SKM-1 treated with dmso at 0.1 percent for 144 hours (cell line): Measurements from ENCODE around the gene CAPS.
"Not testable (repeated sequence)": the region's sequence is repeated elsewhere in the genome, so short reads cannot be mapped to it uniquely, and the experiment has no call there.

ENCODE experiments used
- DNase-seq: peaks from one replicate; lab custom pipeline; 2025; ENCODE audit not compliant: unreplicated experiment; lab: John Stamatoyannopoulos, UW

CAPS gene

GRCh38 chr19:5953680-5954213, 39.7 kb downstream of the CAPS start:
- no peak for DNase-seq

GRCh38 chr19:5954293-5954692, 40.2 kb downstream of the CAPS start:
- no peak for DNase-seq

GRCh38 chr19:5955636-5955935, 41.5 kb downstream of the CAPS start:
- no peak for DNase-seq

GRCh38 chr19:5956323-5956722, 42.3 kb downstream of the CAPS start:
- no peak for DNase-seq

GRCh38 chr19:5956728-5957127, 42.7 kb downstream of the CAPS start:
- DNase-seq, result no peak

- DNase-seq, result no peak
Measured at GRCh38 chr19:5957170-5957569, 43.1 kb downstream of the CAPS start.

GRCh38 chr19:5958074-5958850, 44.2 kb downstream of the CAPS start:
- DNase-seq, result no peak

GRCh38 chr19:5958851-5959122, 44.7 kb downstream of the CAPS start:
- no peak for DNase-seq

GRCh38 chr19:5959260-5960004, 45.4 kb downstream of the CAPS start:
- DNase-seq, result no peak

GRCh38 chr19:5960005-5961001, 46.2 kb downstream of the CAPS start:
- no peak for DNase-seq

GRCh38 chr19:5961641-5961968, 47.6 kb downstream of the CAPS start:
- DNase-seq, result not testable (repeated sequence)

- DNase-seq, result no peak
Measured at GRCh38 chr19:5961969-5962945, 48.2 kb downstream of the CAPS start.

- DNase-seq, result not testable (repeated sequence)
Measured at GRCh38 chr19:5963259-5963658, 49.2 kb downstream of the CAPS start.

GRCh38 chr19:5963855-5964254, 49.8 kb downstream of the CAPS start:
- no peak for DNase-seq

GRCh38 chr19:5964816-5965565, 50.9 kb downstream of the CAPS start:
- no peak for DNase-seq
